CD4-positive, alpha-beta T cell (primary cell): ENCODE results near the gene MRPL44. TPM values are rescaled to one million over a fixed set of nuclear protein-coding genes. Genes with fewer than 3 reads are reported as not detected.

ENCODE experiments used
- ATAC-seq: fragments of 200-7000 bp; cut with Tn5 transposase; one replicate; pipeline ENCODE4 v1.10.0; 2022; ENCODE audit warnings: mild to moderate bottlenecking; ENCODE audit not compliant: poor library complexity
- CTCF ChIA-PET: fragments of 350-600 bp; sonication (Branson Sonifier 250); formaldehyde crosslinking; loops from one replicate; lab custom pipeline; 2021; ENCODE audit warnings: antibody characterized with exemption, inconsistent platforms; lab: Charles Lee
- POLR2A ChIA-PET: fragments of 350-600 bp; sonication (Branson Sonifier 250); formaldehyde crosslinking; loops from one replicate; lab custom pipeline; 2021; ENCODE audit warnings: antibody characterized with exemption, inconsistent platforms; lab: Charles Lee
- DNase-seq, 14 experiments: peaks; one replicate each; pipeline ENCODE4 v3.0.0-alpha.2; 2013 to 2020; ENCODE audit warnings: mixed read lengths in 2 of 14
- H3K27ac ChIP-seq, 2 donors: one replicate each; pipeline versions ENCODE4 v1.5.1 to v1.7.0; 2013; ENCODE audit warnings: low read length in 2 of 2, low read depth in 1 of 2, mild to moderate bottlenecking in 1 of 2
- H3K27me3 ChIP-seq, 2 experiments: 1 replicate in 1 of 2; 2 replicates in 1 of 2; pipeline versions ENCODE4 v1.6.1 to v1.7.0; 2013; ENCODE audit warnings: low read length in 2 of 2, control low read depth in 1 of 2, mild to moderate bottlenecking in 1 of 2, moderate library complexity in 1 of 2; ENCODE audit not compliant: insufficient read depth in 2 of 2, control insufficient read depth in 1 of 2
- H3K36me3 ChIP-seq: one replicate; pipeline ENCODE4 v1.6.1; 2013; ENCODE audit warnings: low read length, control low read depth; ENCODE audit not compliant: insufficient read depth
- H3K4me1 ChIP-seq: one replicate; pipeline ENCODE4 v1.6.1; 2013; ENCODE audit warnings: low read length, control low read depth; ENCODE audit not compliant: insufficient read depth
- H3K4me3 ChIP-seq: one replicate; pipeline ENCODE4 v1.5.1; 2013; ENCODE audit warnings: mild to moderate bottlenecking, low read length, moderate library complexity
- H3K9me3 ChIP-seq, 2 experiments: 1 replicate in 1 of 2; 2 replicates in 1 of 2; pipeline versions ENCODE4 v1.6.1 to v1.7.0; 2013; ENCODE audit warnings: low read length in 2 of 2, mild to moderate bottlenecking in 2 of 2, control low read depth in 1 of 2, moderate library complexity in 1 of 2; ENCODE audit not compliant: control insufficient read depth in 1 of 2, insufficient read depth in 1 of 2
- H3K27ac Mint-ChIP-seq: one replicate; pipeline ENCODE4 v1.8.0; 2020; ENCODE audit warnings: mixed read lengths
- H3K27me3 Mint-ChIP-seq: one replicate; pipeline ENCODE4 v1.8.0; 2021; ENCODE audit warnings: mixed read lengths
- H3K36me3 Mint-ChIP-seq: one replicate; pipeline ENCODE4 v1.8.0; 2021; ENCODE audit warnings: low read depth, mixed read lengths
- H3K4me1 Mint-ChIP-seq: one replicate; pipeline ENCODE4 v1.8.0; 2021; ENCODE audit warnings: low read depth, mixed read lengths
- H3K4me3 Mint-ChIP-seq: one replicate; pipeline ENCODE4 v1.8.0; 2020; ENCODE audit warnings: mild to moderate bottlenecking, mixed read lengths
- H3K9me3 Mint-ChIP-seq: one replicate; pipeline ENCODE4 v1.8.0; 2020; ENCODE audit warnings: mixed read lengths
- CTCF ChIP-seq: fragments of 200-600 bp; IDR thresholded peaks from one replicate; pipeline ENCODE4 v1.8.0; 2022; ENCODE audit warnings: antibody characterized with exemption, mild to moderate bottlenecking
- intact Hi-C, 2 experiments: fragments of 100-400 bp; cut with DNase I in 1 of 2; cut with micrococcal nuclease in 1 of 2; formaldehyde crosslinking; loops; one replicate each; pipeline versions ENCODE4 v1.15.1 to v1.9.0; 2023 to 2025; cut with DNase I, micrococcal nuclease
- total RNA-seq, 174 experiments: library from RNA in 2 of 174; stranded (reverse) in 2 of 174; gene quantifications; one replicate each; pipeline ENCODE4 v1.2.3 and lab custom pipeline; 2021 to 2026

MRPL44 gene
- total RNA-seq, 2 experiments from 2014 or later, result 40.0 to 40.1 TPM

- no peaks in the 10 kb centered on the region for H3K27me3 Mint-ChIP-seq
- peaks cover 16% of the 10 kb centered on the region for H3K36me3 Mint-ChIP-seq
- Histone ChIP-seq H3K36me3 (no peaks in the 10 kb centered on the region), H3K27me3 (no peaks in the 10 kb centered on the region), H3K27ac (no peak overlapping the region), H3K4me1 (peaks cover 45% of the 10 kb centered on the region), H3K9me3 (no peaks in the 10 kb centered on the region), H3K4me3 (peak overlapping the region; percentile 93)
- TF ChIP-seq CTCF, result no peak
- intact Hi-C loops, result loop anchor here (2.0 kb wide), 2 partner anchors 13 to 17 kb away; no protein-coding TSS in a partner anchor
- DNase-seq (peak in 8 of 14 experiments; percentile 11 to 52 (median 36)), ATAC-seq (no peak)
- H3K4me3 Mint-ChIP-seq, result peak overlapping the region; percentile 96
- H3K27ac Mint-ChIP-seq, result peak overlapping the region; percentile 80
- ChIA-PET CTCF (interaction anchor here (1.1 kb wide), 1 partner anchor 26 kb away, joined by 3 read pairs; no protein-coding TSS in a partner anchor), POLR2A (interaction anchor here (0.7 to 2.2 kb wide), 6 partner anchors 10 to 26 kb away, joined by 3 to 41 read pairs (median 6); partner anchors contain the start of gene MRPL44)
- H3K9me3 Mint-ChIP-seq, result no peaks in the 10 kb centered on the region
- H3K4me1 Mint-ChIP-seq, result peaks cover 53% of the 10 kb centered on the region
Measured at GRCh38 chr2:223944166-223944702, 13.0 kb upstream of the MRPL44 start.

- DNase-seq (peak; percentile 48 to 89 (median 75)), ATAC-seq (peak; percentile 91)
- peak within 1 kb of the TSS; percentile 80 for H3K27ac Mint-ChIP-seq
- H3K4me3 Mint-ChIP-seq, result peak within 1 kb of the TSS; percentile 96
- intact Hi-C loops, result loop anchor here (2.0 kb wide), 2 partner anchors 14 to 16 kb away; no protein-coding TSS in a partner anchor
- Histone ChIP-seq H3K27ac (peak within 1 kb of the TSS in 1 of 2 donors; percentile 46), H3K4me3 (peak within 1 kb of the TSS; percentile 93), H3K27me3 (no peaks in the 10 kb centered on the region), H3K9me3 (no peaks in the 10 kb centered on the region), H3K36me3 (no peaks in the 10 kb centered on the region), H3K4me1 (peaks cover 50% of the 10 kb centered on the region)
- no peaks in the 10 kb centered on the region for H3K27me3 Mint-ChIP-seq
- CTCF ChIA-PET, result interaction anchor here (1.1 to 1.6 kb wide), 3 partner anchors 10 to 25 kb away, joined by 3 to 5 read pairs (median 4); partner anchors contain the start of gene MRPL44
- peaks cover 53% of the 10 kb centered on the region for H3K4me1 Mint-ChIP-seq
- POLR2A ChIA-PET, result interaction anchor here (0.7 to 2.2 kb wide), 6 partner anchors 11 to 25 kb away, joined by 3 to 41 read pairs (median 5); partner anchors contain the start of gene MRPL44
- peaks cover 12% of the 10 kb centered on the region for H3K36me3 Mint-ChIP-seq
- TF ChIP-seq CTCF, result no peak
- no peaks in the 10 kb centered on the region for H3K9me3 Mint-ChIP-seq
Measured at GRCh38 chr2:223944703-223945531, 12.3 kb upstream of the MRPL44 start, which contains the start of gene WDFY1. Gene WDFY1 (minus strand): TSS chr2:223945335. CDS start chr2:223945284, 51 bp downstream.

GRCh38 chr2:223945755-223946154 lies 11.5 kb upstream of the MRPL44 start:
- no peaks in the 10 kb centered on the region for H3K27me3 Mint-ChIP-seq
- ATAC-seq (no peak), DNase-seq (peak in 2 of 14 experiments; percentile 20 to 43)
- peaks cover 56% of the 10 kb centered on the region for H3K4me1 Mint-ChIP-seq
- H3K27ac Mint-ChIP-seq, result peak overlapping the region; percentile 80
- intact Hi-C loops, result loop anchor here (2.0 kb wide), 2 partner anchors 15 kb away; no protein-coding TSS in a partner anchor
- H3K4me3 ChIP-seq, result peak overlapping the region; percentile 93
- ChIA-PET POLR2A (interaction anchor here (1.3 to 2.2 kb wide), 4 partner anchors 11 to 25 kb away, joined by 4 to 41 read pairs (median 6); partner anchors contain the start of gene MRPL44), CTCF (interaction anchor here (1.3 to 1.6 kb wide), 2 partner anchors 9 to 12 kb away, joined by 4 to 5 read pairs; partner anchors contain the start of gene MRPL44)
- no peak overlapping the region for H3K27ac ChIP-seq
- H3K36me3 ChIP-seq, result no peaks in the 10 kb centered on the region
- no peaks in the 10 kb centered on the region for H3K27me3 ChIP-seq
- H3K9me3 ChIP-seq, result no peaks in the 10 kb centered on the region
- H3K36me3 Mint-ChIP-seq, result peaks cover 12% of the 10 kb centered on the region
- H3K4me3 Mint-ChIP-seq, result peak overlapping the region; percentile 91
- no peaks in the 10 kb centered on the region for H3K9me3 Mint-ChIP-seq
- no peak for TF ChIP-seq CTCF
- H3K4me1 ChIP-seq, result peaks cover 57% of the 10 kb centered on the region
